PC-9 (cell line): ENCODE measurements around the gene GPM6B.

ENCODE experiments used
- EZH2 ChIP-seq: fragments of 200-600 bp; sonication (generic); IDR thresholded peaks from 2 replicates; pipeline ENCODE4 v1.8.0; 2017; ENCODE audit warnings: antibody characterized with exemption, low read depth
- TF ChIP-seq, protein P1 (sequence below): fragments of 200-600 bp; sonication (generic); conservative IDR thresholded peaks from 2 replicates; pipeline ENCODE4 v1.6.1; 2017; ENCODE audit warnings: mixed run types, antibody characterized with exemption, mild to moderate bottlenecking, moderate library complexity

DNA sequence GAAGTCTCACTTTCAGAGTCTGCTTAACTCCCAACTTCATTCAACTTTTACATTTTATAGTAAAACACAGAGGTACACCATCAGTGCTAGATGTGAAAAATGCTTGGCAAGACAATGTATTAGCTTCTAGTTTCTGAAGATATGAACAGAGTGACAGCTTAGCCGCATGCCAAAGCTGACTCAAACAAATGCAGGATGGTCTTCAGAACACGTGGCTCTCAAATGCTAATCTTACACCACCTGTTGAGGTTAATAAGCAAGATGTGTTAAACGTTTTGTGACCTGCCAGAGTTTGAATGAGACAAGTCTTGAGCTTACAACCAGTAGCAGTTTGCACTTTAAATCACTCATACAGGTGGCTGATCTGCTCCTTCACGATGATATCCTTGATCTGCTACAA is 18.9 kb upstream of the GPM6B start:
- no peak for TF ChIP-seq EZH2
- TF ChIP-seq, protein P1, sequence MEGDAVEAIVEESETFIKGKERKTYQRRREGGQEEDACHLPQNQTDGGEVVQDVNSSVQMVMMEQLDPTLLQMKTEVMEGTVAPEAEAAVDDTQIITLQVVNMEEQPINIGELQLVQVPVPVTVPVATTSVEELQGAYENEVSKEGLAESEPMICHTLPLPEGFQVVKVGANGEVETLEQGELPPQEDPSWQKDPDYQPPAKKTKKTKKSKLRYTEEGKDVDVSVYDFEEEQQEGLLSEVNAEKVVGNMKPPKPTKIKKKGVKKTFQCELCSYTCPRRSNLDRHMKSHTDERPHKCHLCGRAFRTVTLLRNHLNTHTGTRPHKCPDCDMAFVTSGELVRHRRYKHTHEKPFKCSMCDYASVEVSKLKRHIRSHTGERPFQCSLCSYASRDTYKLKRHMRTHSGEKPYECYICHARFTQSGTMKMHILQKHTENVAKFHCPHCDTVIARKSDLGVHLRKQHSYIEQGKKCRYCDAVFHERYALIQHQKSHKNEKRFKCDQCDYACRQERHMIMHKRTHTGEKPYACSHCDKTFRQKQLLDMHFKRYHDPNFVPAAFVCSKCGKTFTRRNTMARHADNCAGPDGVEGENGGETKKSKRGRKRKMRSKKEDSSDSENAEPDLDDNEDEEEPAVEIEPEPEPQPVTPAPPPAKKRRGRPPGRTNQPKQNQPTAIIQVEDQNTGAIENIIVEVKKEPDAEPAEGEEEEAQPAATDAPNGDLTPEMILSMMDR = no peak
